NCI-H82 treated with DMSO at 0.1 percent for 48 hours (cell line): ENCODE measurements around the gene GTPBP6.
"Not testable (repeated sequence)": the region's sequence is repeated elsewhere in the genome, so short reads cannot be mapped to it uniquely, and the experiment has no call there.

Experiments
- DNase-seq: peaks from one replicate; lab custom pipeline; 2025; ENCODE audit not compliant: unreplicated experiment; lab: John Stamatoyannopoulos, UW

GTPBP6 gene

DNA sequence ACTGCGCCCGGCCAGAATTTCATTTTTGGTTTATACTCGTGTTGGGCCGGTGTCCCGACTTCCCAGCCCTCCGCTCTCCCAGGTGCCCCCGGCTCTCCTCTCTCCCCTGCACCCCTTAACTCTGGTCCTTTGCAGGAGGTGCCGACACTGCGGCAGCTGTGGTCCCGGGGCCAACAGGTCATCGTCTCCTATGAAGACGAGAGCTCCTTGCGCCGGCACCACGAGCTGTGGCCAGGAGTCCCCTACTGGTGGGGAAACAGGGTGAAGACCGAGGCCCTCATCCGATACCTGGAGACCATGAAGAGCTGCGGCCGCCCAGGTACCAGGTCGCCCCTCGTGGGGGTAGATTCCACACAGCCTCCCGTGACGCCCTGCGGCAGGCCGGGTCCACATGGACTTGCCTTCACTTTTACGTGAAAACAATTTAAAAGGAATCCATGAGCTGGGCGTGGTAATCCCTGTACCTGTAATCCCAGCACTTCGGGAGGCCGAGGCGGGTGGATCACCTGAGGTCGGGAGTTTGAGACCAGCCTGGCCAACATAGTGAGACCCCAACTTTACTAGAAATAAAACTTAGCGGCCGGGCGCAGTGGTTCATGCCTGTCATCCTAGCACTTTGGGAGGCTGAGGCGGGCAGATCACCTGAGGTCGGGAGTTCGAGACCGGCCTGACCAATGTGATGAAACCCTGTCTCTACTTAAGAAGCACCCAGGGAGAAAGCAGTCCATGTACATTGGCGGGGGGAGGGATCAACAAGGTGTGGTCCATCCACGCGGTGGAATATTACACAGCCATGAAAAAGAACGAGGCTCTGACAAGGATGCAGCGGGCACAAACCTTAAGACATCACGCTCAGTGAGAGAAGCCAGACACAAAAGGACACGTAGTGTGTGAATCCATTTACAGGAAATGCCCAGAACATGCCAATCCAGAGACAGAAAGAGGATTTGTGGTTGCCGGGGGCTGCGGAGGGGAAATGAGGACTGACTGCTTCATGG is 25.4 kb downstream of the GTPBP6 start:
- DNase-seq, result no peak

DNA sequence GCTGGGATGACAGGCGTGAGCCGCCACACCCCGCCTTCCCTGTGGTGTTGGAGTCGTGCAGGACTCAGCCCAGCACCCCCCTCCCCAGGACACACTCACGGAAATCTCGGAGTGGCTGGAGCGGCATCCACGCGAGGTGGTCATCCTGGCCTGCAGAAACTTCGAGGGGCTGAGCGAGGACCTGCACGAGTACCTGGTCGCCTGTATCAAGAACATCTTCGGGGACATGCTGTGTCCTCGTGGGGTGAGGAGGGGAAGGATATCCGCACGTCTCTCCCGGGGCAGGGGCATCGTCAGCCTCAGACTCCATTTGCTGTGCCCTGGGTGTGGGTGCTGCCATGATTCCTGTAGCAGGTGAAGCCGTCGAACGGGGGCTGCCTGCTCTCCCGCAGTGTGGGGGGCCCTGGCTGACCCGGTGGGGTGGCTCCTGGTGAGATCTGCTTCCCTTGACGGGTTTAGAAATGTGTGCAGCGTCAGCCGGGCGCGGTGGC is 27.1 kb downstream of the GTPBP6 start:
- DNase-seq, result no peak

DNA sequence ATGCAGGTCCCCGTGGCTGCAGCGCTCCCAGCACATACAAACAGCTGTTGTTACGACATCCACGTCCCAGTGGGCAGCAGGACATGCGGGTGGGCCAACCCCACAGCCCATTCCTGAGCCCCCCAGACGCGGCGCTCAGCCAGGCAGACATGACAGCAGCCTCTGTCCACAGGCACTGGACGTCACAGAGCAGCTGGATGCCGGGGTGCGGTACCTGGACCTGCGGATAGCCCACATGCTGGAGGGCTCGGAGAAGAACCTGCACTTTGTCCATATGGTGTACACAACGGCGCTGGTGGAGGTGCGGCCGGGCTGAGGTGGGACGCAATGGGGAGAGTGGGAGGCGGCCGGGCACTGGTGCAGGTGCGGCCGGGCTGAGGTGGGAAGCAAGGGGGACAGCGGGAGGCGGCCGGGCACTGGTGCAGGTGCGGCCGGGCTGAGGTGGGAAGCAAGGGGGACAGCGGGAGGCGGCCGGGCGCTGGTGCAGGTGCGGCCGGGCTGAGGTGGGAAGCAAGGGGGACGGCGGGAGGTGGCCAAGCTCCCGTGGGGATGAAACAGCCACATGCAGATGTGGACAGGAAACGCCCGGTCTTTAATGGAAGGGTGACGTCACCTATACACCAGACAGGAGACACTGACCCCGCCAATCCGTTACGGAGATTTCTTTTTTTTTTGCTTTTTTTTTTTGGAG is 28.0 kb downstream of the GTPBP6 start:
- DNase-seq, result no peak

DNA sequence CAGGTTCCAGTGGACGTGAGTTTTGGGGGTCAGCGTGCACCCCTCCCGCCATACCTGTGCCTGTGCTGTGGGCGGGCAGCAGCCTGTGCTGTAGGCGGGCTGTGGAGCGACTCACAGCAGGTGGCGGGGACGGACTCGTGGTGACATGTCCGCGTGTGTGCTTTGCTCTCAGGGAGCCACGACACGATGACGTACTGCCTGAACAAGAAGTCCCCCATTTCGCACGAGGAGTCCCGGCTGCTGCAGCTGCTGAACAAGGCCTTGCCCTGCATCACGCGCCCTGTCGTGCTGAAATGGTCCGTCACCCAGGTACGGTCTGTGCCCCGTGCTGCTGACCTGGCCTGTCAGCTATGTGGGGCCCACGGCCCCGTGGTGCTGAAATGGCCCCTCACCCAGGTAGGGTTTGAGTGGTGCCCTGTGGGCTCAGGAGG is 30.0 kb downstream of the GTPBP6 start:
- DNase-seq, result no peak

DNA sequence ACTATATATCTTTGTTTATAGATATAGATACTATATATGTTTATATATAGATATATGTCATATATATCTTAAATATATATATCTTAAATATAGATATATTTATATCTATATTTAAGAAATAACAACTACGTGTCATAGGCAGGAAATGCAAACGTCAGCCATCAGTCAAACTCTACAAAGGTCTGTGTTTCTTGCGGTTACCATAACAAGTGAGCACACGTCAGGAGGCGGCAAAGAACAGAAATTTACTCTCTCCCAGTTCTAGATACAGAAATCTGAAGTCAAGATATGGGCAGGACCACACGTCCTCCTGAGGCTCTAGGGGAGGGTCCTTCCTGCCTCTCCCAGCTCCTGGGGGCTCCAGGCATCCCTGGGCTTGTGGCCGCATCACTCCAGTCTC is 30.9 kb downstream of the GTPBP6 start:
- DNase-seq, result no peak

DNA sequence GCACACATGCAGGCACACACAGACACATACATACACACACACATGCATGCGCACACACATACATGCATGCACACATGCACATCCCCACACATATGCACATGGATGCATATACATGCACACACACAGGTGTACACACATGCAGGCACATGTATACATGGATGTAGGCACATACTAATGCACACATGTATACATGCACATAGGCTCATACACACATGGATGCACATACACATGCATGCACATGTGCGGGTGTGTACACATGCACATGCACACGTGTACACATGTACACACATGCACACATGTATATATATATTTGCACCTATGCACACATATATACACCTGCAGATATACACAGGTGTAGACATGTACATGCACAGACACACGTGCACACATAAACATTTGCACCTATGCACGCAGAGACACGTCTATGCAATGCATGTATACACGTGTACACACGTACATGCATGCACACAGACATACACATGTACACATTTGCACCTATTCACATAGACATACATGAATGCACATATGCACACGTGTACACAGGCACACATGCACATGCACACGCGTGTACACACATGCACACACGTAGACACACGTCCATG is 33.4 kb downstream of the GTPBP6 start:
- no peak for DNase-seq

DNA sequence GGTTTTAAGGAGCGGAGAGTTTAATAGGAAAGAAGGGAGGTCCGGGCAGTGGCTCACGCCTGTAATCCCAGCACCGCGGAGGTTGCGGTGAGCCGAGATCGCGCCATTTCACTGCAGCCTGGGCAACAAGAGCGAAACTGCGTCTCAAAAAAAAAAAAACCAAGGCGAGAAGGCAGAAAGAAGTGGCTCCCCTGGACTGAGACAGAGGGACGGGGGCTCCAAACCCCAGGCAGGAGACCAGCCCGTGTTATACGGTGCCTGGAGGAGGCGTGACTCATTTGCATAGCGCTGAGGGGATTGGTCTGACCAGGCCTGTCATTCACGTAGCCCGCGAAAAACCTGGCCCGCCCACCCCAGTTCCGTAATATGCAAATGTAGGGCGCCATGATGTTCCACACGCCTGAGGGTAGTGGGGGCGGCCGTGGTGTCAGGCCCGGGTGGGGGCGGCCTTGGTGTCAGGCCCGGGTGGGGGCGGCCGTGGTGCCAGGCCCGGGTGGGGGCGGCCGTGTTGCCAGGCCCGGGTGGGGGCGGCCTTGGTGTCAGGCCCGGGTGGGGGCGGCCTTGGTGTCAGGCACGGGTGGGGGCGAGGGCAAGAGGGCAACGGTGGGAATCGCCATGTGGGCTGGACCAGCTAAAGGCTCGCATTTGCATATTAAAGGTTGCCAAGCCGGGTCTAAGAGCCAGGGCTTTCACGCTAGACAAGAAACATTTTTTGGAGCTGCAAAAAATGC is 35.3 kb downstream of the GTPBP6 start:
- DNase-seq, result no peak

DNA sequence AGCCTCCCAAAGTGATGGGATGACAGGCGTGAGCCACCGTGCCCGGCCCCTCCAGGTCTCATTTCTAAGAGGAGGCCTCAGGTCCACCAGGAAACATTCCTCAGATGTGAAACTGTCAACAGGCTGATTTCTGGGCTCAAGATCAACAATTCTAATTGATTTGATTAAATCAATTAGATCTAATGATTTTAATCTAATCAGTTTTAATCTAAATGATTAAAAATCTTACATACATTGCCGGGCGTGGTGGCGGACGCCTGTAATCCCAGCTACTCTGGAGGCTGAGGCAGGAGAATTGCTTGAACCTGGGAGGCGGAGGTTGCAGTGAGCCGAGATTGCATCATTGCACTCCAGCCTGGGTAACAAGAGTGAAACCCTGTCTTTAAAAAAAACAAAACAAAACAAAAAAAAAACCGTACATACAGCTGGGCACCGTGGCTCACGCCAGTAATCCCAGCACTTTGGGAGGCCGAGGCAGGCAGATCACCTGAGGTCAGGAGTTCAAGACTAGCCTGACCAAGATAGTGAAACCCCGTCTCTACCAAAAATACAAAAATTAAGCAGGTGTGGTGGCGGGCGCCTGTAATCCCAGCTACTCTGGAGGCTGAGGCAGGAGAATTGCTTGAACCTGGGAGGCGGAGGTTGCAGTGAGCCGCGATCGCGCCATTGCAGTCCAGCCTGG is 36.5 kb downstream of the GTPBP6 start:
- DNase-seq, result not testable (repeated sequence)

DNA sequence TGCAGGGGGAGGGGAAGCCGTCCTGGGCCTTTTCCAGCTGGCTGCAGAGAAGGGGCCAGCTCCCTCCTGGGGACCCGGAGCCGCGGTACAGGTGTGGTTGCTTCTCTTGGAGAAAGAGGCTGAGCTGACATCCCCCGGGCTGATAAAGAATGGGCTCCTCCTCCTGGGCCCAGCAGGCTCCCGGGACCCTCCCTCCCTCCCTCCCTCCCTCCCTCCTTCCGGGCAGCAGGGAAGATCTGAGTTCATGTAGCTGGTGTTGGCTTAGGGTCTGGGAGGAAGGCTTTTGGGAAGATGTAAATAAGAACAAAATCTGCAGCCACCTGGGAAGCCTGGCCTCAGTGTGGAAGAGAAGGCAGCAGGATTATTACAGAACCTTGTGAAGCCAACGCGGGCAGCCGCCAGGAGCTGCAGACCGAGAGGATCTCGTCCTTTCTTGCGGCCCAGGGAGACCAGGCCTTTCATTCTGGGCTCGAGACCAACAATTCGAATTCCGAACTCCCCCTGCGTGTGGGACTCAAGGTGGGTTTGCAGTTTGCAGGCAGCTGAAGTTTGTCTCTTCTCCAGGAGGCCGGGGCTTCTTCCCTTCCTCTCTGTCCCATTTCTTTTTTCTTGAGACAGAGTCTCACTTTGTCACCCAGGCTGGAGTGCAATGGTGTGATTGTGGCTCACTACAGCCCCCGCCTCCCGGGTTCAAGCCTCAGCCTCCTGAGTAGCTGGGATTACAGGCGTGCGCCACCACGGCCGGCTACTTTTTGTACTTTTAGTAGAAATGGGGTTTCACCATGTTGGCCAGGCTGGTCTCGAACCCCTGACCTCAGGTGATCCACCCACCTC is 37.2 kb downstream of the GTPBP6 start, which contains the start of gene PLCXD1:
Gene PLCXD1, plus strand, starts transcription at position 216 of the 834 bp plus-strand sequence. CDS start 2,807 bp downstream, outside the sequence.
- no peak for DNase-seq

DNA sequence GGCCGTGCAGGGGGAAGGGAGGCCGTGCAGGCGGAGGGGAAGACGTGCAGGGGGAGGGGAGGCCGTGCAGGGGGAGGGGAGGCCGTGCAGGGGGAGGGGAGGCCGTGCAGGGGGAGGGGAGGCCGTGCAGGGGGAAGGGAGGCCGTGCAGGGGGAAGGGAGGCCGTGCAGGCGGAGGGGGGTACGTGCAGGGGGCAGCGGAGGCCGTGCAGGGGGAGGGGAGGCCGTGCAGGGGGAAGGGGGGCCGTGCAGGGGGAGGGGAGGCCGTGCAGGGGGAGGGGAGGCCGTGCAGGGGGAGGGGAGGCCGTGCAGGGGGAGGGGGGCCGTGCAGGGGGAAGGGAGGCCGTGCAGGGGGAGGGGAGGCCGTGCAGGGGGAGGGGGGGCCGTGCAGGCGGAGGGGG is 37.9 kb downstream of the GTPBP6 start:
- not testable (repeated sequence) for DNase-seq

DNA sequence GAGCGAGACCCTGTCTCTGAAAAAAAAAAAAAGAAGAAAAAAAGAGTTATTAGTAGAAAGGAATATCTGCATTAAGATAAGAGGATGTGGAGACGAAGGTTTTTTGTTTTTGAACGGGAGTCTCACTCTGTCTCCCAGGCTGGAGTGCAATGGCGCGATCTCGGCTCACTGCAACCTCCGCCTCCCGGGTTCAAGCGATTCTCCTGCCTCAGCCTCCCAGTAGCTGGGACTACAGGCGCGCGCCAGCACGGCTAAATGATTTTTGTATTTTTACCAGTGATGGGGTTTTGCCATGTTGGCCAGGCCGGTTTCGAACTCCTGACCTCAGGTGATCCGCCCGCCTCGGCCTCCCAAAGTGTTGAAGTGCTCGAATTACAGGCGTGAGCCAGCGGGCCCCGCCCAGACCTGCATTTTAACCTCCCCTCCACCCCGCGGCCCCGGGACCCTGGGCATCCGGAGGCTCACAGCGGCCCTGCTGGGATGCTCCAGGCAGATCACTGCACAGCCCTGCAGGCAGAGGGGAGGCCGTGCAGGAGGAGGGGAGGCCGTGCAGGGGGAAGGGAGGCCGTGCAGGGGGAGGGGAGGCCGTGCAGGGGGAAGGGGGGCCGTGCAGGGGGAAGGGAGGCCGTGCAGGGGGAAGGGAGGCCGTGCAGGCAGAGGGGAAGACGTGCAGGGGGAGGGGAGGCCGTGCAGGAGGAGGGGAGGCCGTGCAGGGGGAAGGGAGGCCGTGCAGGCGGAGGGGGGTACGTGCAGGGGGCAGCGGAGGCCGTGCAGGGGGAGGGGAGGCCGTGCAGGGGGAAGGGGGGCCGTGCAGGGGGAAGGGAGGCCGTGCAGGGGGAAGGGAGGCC is 38.6 kb downstream of the GTPBP6 start:
- DNase-seq, result not testable (repeated sequence)

DNA sequence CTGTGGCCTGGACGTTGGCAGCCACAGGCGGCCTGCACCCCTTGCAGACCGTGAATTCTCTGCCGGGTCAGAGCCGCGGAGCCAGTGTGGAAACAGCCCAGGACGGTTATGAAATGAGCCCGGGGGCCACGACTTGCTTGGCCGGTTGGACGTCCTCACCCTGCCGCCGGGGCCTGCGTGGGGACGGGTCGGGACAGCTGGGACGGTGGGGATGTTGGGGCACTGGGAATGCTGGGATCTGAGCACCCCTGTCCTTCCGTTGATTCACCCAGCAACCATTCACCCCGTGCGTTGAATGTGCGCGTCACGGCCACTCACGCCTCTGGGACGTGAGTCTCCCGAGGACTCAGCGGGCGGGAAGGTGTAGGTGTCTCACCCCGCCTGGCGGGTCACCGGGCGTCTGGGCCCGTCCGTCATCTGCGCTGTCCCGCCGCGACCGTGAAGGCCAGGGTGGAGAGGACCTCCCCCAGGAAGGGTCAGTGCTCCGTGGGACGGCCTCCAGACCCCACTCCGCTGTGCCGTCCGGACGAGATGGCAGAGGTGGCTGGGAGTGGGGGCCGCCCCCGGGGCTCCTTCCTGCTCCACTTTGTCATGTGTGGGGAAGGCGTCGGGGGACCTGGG is 41.9 kb downstream of the GTPBP6 start:
- no peak for DNase-seq

DNA sequence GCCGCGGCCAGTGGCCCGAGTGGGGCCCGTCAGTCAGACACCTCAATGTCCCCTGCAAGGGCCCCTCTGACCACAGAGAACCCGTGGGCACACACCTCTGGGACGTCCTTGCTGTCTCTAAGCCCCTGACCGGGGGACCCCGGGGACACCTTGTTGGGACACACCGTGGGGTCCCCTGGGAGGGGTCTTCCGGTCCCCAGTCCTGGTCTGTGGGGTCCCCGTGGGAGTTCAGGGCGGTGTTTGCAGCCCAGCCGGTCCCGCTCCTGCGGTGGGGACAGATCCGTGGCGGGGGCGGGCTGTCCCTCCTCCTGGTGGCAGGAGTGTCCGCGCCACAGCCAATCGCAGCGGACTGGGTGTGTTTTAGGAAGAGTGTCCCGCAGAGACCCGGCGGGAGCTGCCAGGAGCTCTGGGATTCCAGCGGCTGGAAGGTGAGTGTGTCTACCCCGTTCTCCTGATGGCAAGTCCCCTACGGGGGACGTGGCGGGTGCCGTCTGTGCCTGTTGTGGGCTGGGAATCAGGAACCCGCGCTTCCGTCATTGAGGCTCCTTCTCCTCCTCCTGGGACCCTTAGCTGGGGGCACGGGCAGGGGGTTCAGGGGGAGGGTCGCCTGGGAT is 42.5 kb downstream of the GTPBP6 start:
- DNase-seq, result no peak

DNA sequence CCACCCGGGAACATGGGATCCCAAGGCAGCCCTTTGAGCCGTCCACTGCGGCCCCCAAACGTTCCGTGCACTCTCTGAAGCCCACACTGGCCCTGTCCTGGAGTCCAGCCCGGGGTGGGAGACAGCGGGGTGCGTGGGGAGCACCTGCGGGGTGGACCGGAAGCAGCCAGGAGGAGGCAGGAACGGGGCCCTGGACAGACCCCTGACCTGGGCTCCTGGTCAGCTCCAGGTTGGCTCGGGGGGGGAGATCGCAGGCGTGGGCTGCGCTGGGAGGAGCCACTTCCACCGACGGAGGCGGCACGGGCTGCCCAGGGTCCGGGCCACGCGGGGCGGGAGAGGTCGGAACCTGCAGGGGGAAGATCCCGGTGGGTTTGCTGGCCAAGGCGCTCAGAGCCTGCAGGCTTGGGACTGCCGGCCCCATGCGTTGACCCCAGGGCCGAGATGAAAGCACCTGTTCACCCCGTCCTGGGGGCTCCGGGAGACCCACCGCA is 43.1 kb downstream of the GTPBP6 start:
- no peak for DNase-seq

DNA sequence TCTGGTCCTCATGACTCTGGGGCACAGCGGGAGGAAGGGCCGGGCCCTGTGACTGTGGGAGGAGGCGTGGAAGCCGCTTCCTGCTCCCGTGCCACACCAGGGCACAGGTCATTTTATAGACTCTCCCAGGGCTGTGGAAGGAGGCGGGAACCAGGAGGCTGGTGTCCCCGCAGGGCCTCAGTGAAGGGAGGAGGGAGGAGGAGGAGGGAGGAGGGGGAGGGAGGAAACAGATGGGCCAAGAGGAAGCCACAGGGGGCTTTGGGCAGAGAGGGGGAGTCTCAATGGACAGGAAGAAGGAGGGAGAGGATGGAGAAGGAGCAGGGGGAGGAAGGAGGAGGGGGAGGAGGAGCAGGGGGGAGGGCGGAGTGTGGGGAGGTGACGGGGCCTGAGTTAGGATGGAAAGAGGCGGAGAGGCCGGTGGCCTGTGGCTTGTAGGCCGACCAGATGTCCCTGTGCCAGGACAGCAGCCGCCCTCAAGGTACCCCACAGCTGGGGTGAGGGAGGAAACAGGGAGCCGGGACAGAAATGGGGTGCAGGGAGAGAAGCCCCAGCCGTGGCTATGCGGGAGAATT is 43.6 kb downstream of the GTPBP6 start:
- no peak for DNase-seq

DNA sequence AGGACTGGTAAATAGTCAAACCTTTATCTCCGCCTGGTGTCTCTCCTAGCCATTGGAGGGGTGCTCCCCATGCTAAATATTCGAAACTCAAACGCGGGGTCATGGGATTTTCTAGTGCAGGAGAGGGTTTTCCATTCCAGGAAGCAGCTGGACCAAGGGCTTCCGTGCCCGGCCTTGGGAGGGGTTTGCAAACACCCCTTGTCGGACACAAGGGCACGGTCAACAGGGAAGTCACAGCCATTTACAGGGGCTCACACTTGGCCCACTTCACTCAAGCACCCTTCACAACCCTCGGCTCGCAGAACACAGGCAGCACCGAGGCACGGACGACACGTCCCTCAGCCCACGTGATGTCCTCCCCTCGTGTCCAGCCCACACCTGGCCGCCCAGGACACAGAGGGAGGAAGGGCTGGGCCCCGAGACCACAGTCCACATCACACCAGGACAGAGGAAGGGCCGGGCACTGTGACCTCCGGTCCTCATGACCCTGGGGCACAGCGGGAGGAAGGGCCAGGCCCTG is 47.7 kb downstream of the GTPBP6 start:
- no peak for DNase-seq

DNA sequence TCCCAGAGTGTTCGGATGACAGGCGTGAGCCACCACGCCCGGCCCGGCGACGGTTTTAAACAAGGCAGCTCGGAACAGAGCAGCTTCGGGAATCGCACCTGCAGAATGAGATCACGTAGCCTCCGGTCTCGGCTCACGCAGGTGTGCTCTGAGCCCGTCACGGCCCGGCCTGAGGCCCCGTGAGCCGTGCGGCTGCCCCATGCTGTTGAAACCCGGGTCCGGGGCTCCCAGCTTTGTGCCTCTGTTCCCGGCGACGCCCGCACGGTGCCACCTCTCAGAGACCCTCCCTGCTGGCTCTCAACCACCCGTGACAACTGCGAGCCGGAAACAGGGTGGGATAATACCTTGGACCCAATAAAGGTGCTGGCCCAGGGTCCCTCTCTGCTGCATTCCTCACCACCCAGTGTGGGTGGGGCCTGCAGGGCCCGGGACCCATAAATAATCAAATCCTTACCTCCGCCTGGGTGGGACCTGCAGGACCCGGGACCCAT is 50.8 kb downstream of the GTPBP6 start:
- DNase-seq, result no peak
